NB4 (cell line): ENCODE results near the gene MAD2L2.

ENCODE experiments used
- CTCF ChIP-seq: IDR thresholded peaks from one replicate; pipeline ENCODE4 v1.5.1; 2012; ENCODE audit warnings: low read depth, low read length
- POLR2A ChIP-seq: IDR thresholded peaks from 2 replicates; pipeline ENCODE4 v1.6.1; 2011; ENCODE audit warnings: mild to moderate bottlenecking; ENCODE audit not compliant: insufficient read length; ENCODE audit errors: extremely low read depth

- no peak for TF ChIP-seq CTCF
- no peak for TF ChIP-seq POLR2A
Observed at GRCh38 chr1:11649624-11650330, 31.2 kb downstream of the MAD2L2 start.
